H1 (cell line): ENCODE data around the gene POFUT2. TPM values are rescaled to one million over a fixed set of nuclear protein-coding genes. Genes with fewer than 3 reads are reported as not detected.
A peak's percentile ranks its signal among the peaks of the same experiment; 100 is the strongest.

Experiments
- CTCF ChIA-PET: fragments of 300-600 bp; sonication (Branson Sonifier 250); formaldehyde crosslinking; loops from one replicate; lab custom pipeline; 2021; ENCODE audit not compliant: partially characterized antibody; lab: Charles Lee
- POLR2A ChIA-PET: fragments of 300-600 bp; sonication (Branson Sonifier 250); formaldehyde crosslinking; loops from one replicate; lab custom pipeline; 2021; ENCODE audit warnings: inconsistent platforms; ENCODE audit not compliant: partially characterized antibody; lab: Charles Lee
- DNase-seq, 2 experiments: peaks; one replicate each; pipeline versions ENCODE4 v3.0.0 to v3.0.0-alpha.2; 2010 to 2022; ENCODE audit warnings: low spot score in 2 of 2, low read depth in 1 of 2, mixed read lengths in 1 of 2
- FAIRE-seq: peaks from 2 replicates; lab custom pipeline; 2011; peaks lifted over from hg19 to GRCh38; lab: Jason Lieb, UNC
- H2AFZ ChIP-seq: 2 replicates; pipeline ENCODE4 v1.8.1; 2012; ENCODE audit warnings: low read length, inconsistent platforms
- H2AK5ac ChIP-seq: 2 replicates; pipeline ENCODE4 v1.6.1; 2013; ENCODE audit warnings: low read depth, low read length
- H2BK120ac ChIP-seq: replicated peaks from 2 replicates; pipeline ENCODE3; 2013; ENCODE audit warnings: low read depth, low read length, inconsistent platforms
- H2BK12ac ChIP-seq: 2 replicates; pipeline ENCODE4 v1.6.1; 2013; ENCODE audit warnings: low read depth, low read length
- H2BK15ac ChIP-seq: 2 replicates; pipeline ENCODE4 v1.6.1; 2013; ENCODE audit warnings: low read length
- H2BK20ac ChIP-seq: 2 replicates; pipeline ENCODE4 v1.6.1; 2013; ENCODE audit warnings: low read length
- H2BK5ac ChIP-seq: 2 replicates; pipeline ENCODE4 v1.6.1; 2013; ENCODE audit warnings: low read depth, low read length
- H3K14ac ChIP-seq: 2 replicates; pipeline ENCODE4 v1.6.1; 2013; ENCODE audit warnings: inconsistent platforms; ENCODE audit not compliant: insufficient read length
- H3K18ac ChIP-seq: 2 replicates; pipeline ENCODE4 v1.6.1; 2013; ENCODE audit warnings: low read length; ENCODE audit errors: extremely low read depth
- H3K23ac ChIP-seq: 2 replicates; pipeline ENCODE4 v1.6.1; 2013; ENCODE audit warnings: inconsistent platforms; ENCODE audit not compliant: insufficient read length
- H3K23me2 ChIP-seq: 2 replicates; pipeline ENCODE4 v1.6.1; 2013; ENCODE audit warnings: low read depth, low read length
- H3K27ac ChIP-seq: 2 replicates; pipeline ENCODE4 v1.6.1; 2011; ENCODE audit warnings: low read depth, low read length, inconsistent platforms
- H3K27me3 ChIP-seq, 4 experiments: replicated peaks in 1 of 4; 1 replicate in 1 of 4; 2 replicates in 3 of 4; pipeline versions ENCODE4 v1.6.1 to v1.8.1; 2011 to 2013; ENCODE audit warnings: low read length in 3 of 4, mild to moderate bottlenecking in 3 of 4, inconsistent platforms in 2 of 4, mixed read lengths in 2 of 4, moderate library complexity in 1 of 4; ENCODE audit not compliant: control insufficient read depth in 3 of 4, insufficient read depth in 3 of 4; ENCODE audit errors: extremely low read depth in 1 of 4
- H3K36me3 ChIP-seq, 4 experiments: 2 replicates each; pipeline versions ENCODE4 v1.6.1 to v1.8.1; 2011 to 2013; ENCODE audit warnings: mild to moderate bottlenecking in 4 of 4, low read length in 3 of 4, moderate library complexity in 2 of 4, control low read depth in 1 of 4, inconsistent platforms in 1 of 4; ENCODE audit not compliant: insufficient read depth in 4 of 4, control insufficient read depth in 2 of 4
- H3K4ac ChIP-seq: replicated peaks from 2 replicates; pipeline ENCODE3; 2013; ENCODE audit warnings: low read length, low read depth, mixed read lengths, inconsistent platforms; ENCODE audit not compliant: insufficient read length
- H3K4me1 ChIP-seq, 4 experiments: replicated peaks in 1 of 4; 1 replicate in 1 of 4; 2 replicates in 3 of 4; pipeline versions ENCODE4 v1.6.1 to v1.8.1; 2011 to 2013; ENCODE audit warnings: low read length in 3 of 4, inconsistent platforms in 2 of 4, mixed read lengths in 1 of 4; ENCODE audit not compliant: insufficient read depth in 4 of 4, control insufficient read depth in 3 of 4
- H3K4me2 ChIP-seq, 2 experiments: 2 replicates each; pipeline versions ENCODE4 v1.6.1 to v1.8.1; 2011 to 2013; ENCODE audit warnings: low read depth in 2 of 2, low read length in 2 of 2, control low read depth in 1 of 2, inconsistent platforms in 1 of 2, mild to moderate bottlenecking in 1 of 2; ENCODE audit not compliant: insufficient read depth in 1 of 2
- H3K4me3 ChIP-seq, 4 experiments: fragments of 200-600, 300-600 bp in 1 of 4; sonication (generic), shearing (Covaris generic), sonication (Bioruptor Twin) in 1 of 4; 2 replicates each; pipeline versions ENCODE4 v1.5.1 to v1.8.1; 2011 to 2016; ENCODE audit warnings: low read length in 4 of 4, low read depth in 3 of 4, control low read depth in 2 of 4, inconsistent platforms in 2 of 4, mild to moderate bottlenecking in 2 of 4, mixed read lengths in 1 of 4, moderate library complexity in 1 of 4; ENCODE audit not compliant: insufficient read depth in 2 of 4; ENCODE audit errors: extremely low read depth in 1 of 4
- H3K56ac ChIP-seq: replicated peaks from 2 replicates; pipeline ENCODE3; 2013; ENCODE audit warnings: low read depth, mild to moderate bottlenecking, mixed read lengths, low read length, inconsistent platforms; ENCODE audit not compliant: insufficient read length
- H3K79me1 ChIP-seq: 2 replicates; pipeline ENCODE4 v1.6.1; 2013; ENCODE audit warnings: low read depth, low read length, control low read depth
- H3K79me2 ChIP-seq, 2 experiments: 2 replicates each; pipeline versions ENCODE4 v1.6.1 to v1.8.1; 2012 to 2013; ENCODE audit warnings: low read length in 2 of 2, mild to moderate bottlenecking in 2 of 2, inconsistent platforms in 1 of 2; ENCODE audit not compliant: insufficient read depth in 2 of 2, control insufficient read depth in 1 of 2
- H3K9ac ChIP-seq, 4 experiments: replicated peaks in 1 of 4; 1 replicate in 1 of 4; 2 replicates in 3 of 4; pipeline versions ENCODE4 v1.6.1 to v1.8.1; 2011 to 2013; ENCODE audit warnings: low read depth in 3 of 4, low read length in 3 of 4, control low read depth in 2 of 4, mild to moderate bottlenecking in 2 of 4, moderate library complexity in 2 of 4, inconsistent platforms in 1 of 4; ENCODE audit errors: extremely low read depth in 1 of 4
- H3K9me3 ChIP-seq, 2 experiments: 2 replicates each; pipeline versions ENCODE4 v1.6.1 to v1.8.1; 2012 to 2013; ENCODE audit warnings: mild to moderate bottlenecking in 2 of 2, moderate library complexity in 2 of 2, control low read depth in 1 of 2, inconsistent platforms in 1 of 2, low read depth in 1 of 2, low read length in 1 of 2, mixed read lengths in 1 of 2; ENCODE audit not compliant: insufficient read depth in 2 of 2
- H4K20me1 ChIP-seq, 2 experiments: replicated peaks in 1 of 2; 2 replicates each; pipeline versions ENCODE3 to v1.8.1; 2011 to 2013; ENCODE audit warnings: inconsistent platforms in 2 of 2, low read length in 2 of 2, mild to moderate bottlenecking in 1 of 2; ENCODE audit not compliant: insufficient read depth in 2 of 2, control insufficient read depth in 1 of 2
- H4K5ac ChIP-seq: 2 replicates; pipeline ENCODE4 v1.6.1; 2013; ENCODE audit warnings: low read length, low read depth, mixed read lengths, inconsistent platforms; ENCODE audit not compliant: insufficient read length
- H4K8ac ChIP-seq: 2 replicates; pipeline ENCODE4 v1.8.0; 2013; ENCODE audit warnings: mild to moderate bottlenecking, moderate library complexity, low read length, inconsistent platforms; ENCODE audit not compliant: insufficient read depth; ENCODE audit errors: extremely low read depth
- H4K91ac ChIP-seq: replicated peaks from 2 replicates; pipeline ENCODE3; 2013; ENCODE audit warnings: low read length, mixed read lengths, inconsistent platforms; ENCODE audit not compliant: insufficient read length
- CBX5 ChIP-seq: fragments of 300-800, 300-1000 bp; sonication (generic); IDR thresholded peaks from 2 replicates; pipeline ENCODE4 v1.7.1; 2016; ENCODE audit warnings: antibody characterized with exemption, low read length, low read depth
- CBX8 ChIP-seq: fragments of 300-800, 300-1000 bp; sonication (generic); IDR thresholded peaks from 2 replicates; pipeline ENCODE4 v1.7.1; 2016; ENCODE audit warnings: low read depth, low read length, borderline replicate concordance
- EGR1 ChIP-seq: IDR thresholded peaks from 2 replicates; pipeline ENCODE4 v1.6.1; 2011; ENCODE audit warnings: low read depth, low read length, borderline replicate concordance
- HDAC2 ChIP-seq, 2 experiments: fragments of 300-600 bp in 1 of 2; sonication (generic) in 1 of 2; IDR thresholded peaks; 2 replicates each; pipeline ENCODE4 v1.6.1; 2011 to 2012; ENCODE audit warnings: low read depth in 2 of 2, low read length in 2 of 2, mild to moderate bottlenecking in 2 of 2, moderate library complexity in 2 of 2, borderline replicate concordance in 1 of 2, inconsistent platforms in 1 of 2
- JUN ChIP-seq: IDR thresholded peaks from 2 replicates; pipeline ENCODE4 v1.6.1; 2011; ENCODE audit warnings: low read depth, mild to moderate bottlenecking, improper control_type of control experiment, low read length
- NRF1 ChIP-seq: IDR thresholded peaks from 2 replicates; pipeline ENCODE4 v1.6.1; 2011; ENCODE audit warnings: mild to moderate bottlenecking, low read depth, low read length, improper control_type of control experiment
- POLR2AphosphoS5 ChIP-seq: IDR thresholded peaks from 2 replicates; pipeline ENCODE4 v1.6.1; 2011; ENCODE audit warnings: low read depth, low read length
- RXRA ChIP-seq: IDR thresholded peaks from 2 replicates; pipeline ENCODE4 v1.6.1; 2011; ENCODE audit warnings: low read depth, mild to moderate bottlenecking, low read length, moderate library complexity; ENCODE audit not compliant: insufficient read depth
- SIRT6 ChIP-seq: IDR thresholded peaks from one replicate; pipeline ENCODE4 v1.7.1; 2012; ENCODE audit warnings: low read length, inconsistent platforms
- SP2 ChIP-seq: IDR thresholded peaks from 2 replicates; pipeline ENCODE4 v1.6.1; 2012; ENCODE audit warnings: mild to moderate bottlenecking, low read length, inconsistent platforms
- TBP ChIP-seq: IDR thresholded peaks from 2 replicates; pipeline ENCODE4 v1.6.1; 2011; ENCODE audit warnings: low read depth, low read length, improper control_type of control experiment
- WGBS, 2 experiments: shearing (Covaris generic) in 1 of 2; methylation state at CpG; one replicate each; pipeline versions ENCODE4 v1.1.6 to v1.1.7; 2013 to 2015; ENCODE audit warnings: low lambda C conversion rate in 2 of 2, mixed read lengths in 2 of 2, inconsistent platforms in 1 of 2, low coverage in 1 of 2, missing lambda C conversion rate in 1 of 2; ENCODE audit not compliant: insufficient replicate concordance in 2 of 2, insufficient coverage in 1 of 2, insufficient read length in 1 of 2; ENCODE audit errors: extremely low coverage in 1 of 2, missing lambda C conversion rate in 1 of 2; 5-methylcytosine and 5-hydroxymethylcytosine counted together
- polyA plus RNA-seq, 7 experiments: library from polyadenylated mRNA; depleted of rRNA in 3 of 7; stranded (reverse) in 5 of 7; unstranded in 2 of 7; fragments of >200 nt in 5 of 7; fragments of 200-250 nt in 2 of 7; gene quantifications; 1 replicate in 5 of 7; 2 replicates in 1 of 7; 4 replicates in 1 of 7; pipeline versions ENCODE4 v1.2.1 to v1.2.3, GENCODE V29; 2011 to 2013; ENCODE audit warnings: missing spikeins in 2 of 7, mixed read lengths in 2 of 7
- total RNA-seq: library from RNA; stranded (reverse); fragmentation: NEBNext Ultra II Directional; extraction: Animal tissue kit (Norgen Biotek cat#: 25700); gene quantifications from 2 replicates; pipeline ENCODE4 v1.2.1, GENCODE V29; 2021

The POFUT2 gene
- total and polyA plus RNA-seq, 2 of the 8 experiments (the other 6 are each of a cell fraction or from before 2014, with no cell fraction given) = 13.7 to 32.1 TPM

- Histone ChIP-seq H2BK5ac (no peak overlapping the region), H2BK15ac (no peak overlapping the region), H3K14ac (no peak overlapping the region), H3K27ac (no peak overlapping the region), H4K91ac (no peak overlapping the region), H3K4me2 (no peak overlapping the region), H3K18ac (no peak overlapping the region), H4K5ac (no peak overlapping the region), H4K8ac (no peak overlapping the region), H2AK5ac (no peak overlapping the region), H4K20me1 (peaks cover 0 to 7% of the 10 kb centered on the region in 2 experiments), H3K79me2 (no peaks in the 10 kb centered on the region), H3K4ac (no peak overlapping the region), H2AFZ (no peak overlapping the region), H3K79me1 (no peaks in the 10 kb centered on the region; the same call in 1 of the 2 replicates), H3K4me1 (no peaks in the 10 kb centered on the region), H2BK20ac (no peak overlapping the region), H3K36me3 (peaks cover 8 to 38% (median 34%) of the 10 kb centered on the region in 4 experiments), H3K23ac (no peak overlapping the region), H2BK120ac (no peak overlapping the region), H3K9me3 (no peaks in the 10 kb centered on the region; a peak in 1 of 4 replicates), H3K9ac (no peak overlapping the region), H3K56ac (no peak overlapping the region), H2BK12ac (no peak overlapping the region), H3K23me2 (no peaks in the 10 kb centered on the region), H3K4me3 (no peak overlapping the region), H3K27me3 (no peaks in the 10 kb centered on the region)
- ChIA-PET POLR2A (no interaction called here), CTCF (no interaction called here)
- 96% methylated on average over 11 of the region's 23 CpGs; no CpG with 5 or more reads in 1 of the 2 experiments for WGBS, 2 experiments
- DNase-seq (peak in 1 of 2 experiments; percentile 14), FAIRE-seq (no peak)
- no peak for TF ChIP-seq EGR1
- no peak for TF ChIP-seq JUN
- TF ChIP-seq HDAC2 (IDR thresholded peaks at IDR 0.05; ENCODE audit: borderline replicate concordance in 1 of 2, low read depth in 2 of 2, low read length in 2 of 2) = no peak
- TF ChIP-seq SP2 = no peak
- TF ChIP-seq TBP = no peak
- TF ChIP-seq CBX5 = no peak
- no peak for TF ChIP-seq CBX8
- TF ChIP-seq POLR2AphosphoS5 = no peak
- no peak for TF ChIP-seq NRF1
- no peak for TF ChIP-seq RXRA
- TF ChIP-seq SIRT6 = no peak
These were observed 23.4 kb downstream of the POFUT2 start for GRCh38 chr21:45264146-45264911.
